Esophagus muscularis mucosa (tissue), 3 donors: ENCODE data around the gene GNA15.

Experiments used
- CTCF ChIP-seq, 3 experiments: fragments of 200-600 bp in 2 of 3; fragments of 450-650 bp in 1 of 3; sonication (generic) in 2 of 3; IDR thresholded peaks; one replicate each; pipeline ENCODE4 v1.5.1; 2017 to 2019; ENCODE audit warnings: antibody characterized with exemption in 3 of 3, mild to moderate bottlenecking in 2 of 3, moderate library complexity in 1 of 3
- POLR2A ChIP-seq: fragments of 450-650 bp; IDR thresholded peaks from one replicate; pipeline ENCODE4 v1.6.1; 2017; ENCODE audit warnings: antibody characterized with exemption, moderate library complexity, mild to moderate bottlenecking, low read depth

DNA sequence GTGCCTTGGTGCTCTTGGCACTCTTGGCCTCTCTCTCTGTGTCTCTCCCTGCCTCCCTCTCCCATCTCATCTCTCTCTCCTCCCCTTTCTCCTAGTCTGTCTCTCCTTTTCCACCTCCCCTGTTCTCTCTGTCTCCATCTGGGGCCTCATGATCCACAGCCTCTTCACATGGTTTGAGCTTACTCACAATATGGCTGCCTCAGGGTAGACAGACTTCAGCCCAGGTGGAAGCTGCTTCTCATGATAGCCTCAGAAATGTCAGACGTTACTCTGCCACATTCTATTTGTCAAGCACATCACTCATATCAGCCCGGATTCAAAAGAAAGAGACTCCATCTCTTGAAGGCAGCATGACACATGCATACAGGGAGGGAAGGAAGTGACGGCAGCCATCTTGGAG, 24.4 kb downstream of the GNA15 start:
- no peak for TF ChIP-seq CTCF (IDR thresholded peaks at IDR 0.05)
- TF ChIP-seq POLR2A, result no peak
